DND-41 (cell line): Measurements from ENCODE around the gene NCL.

ENCODE experiments used
- ATAC-seq: fragments of 200-7000 bp; cut with Tn5 transposase; 3 replicates; pipeline ENCODE4 v1.9.1; 2021; ENCODE audit warnings: low read depth; ENCODE audit not compliant: insufficient read depth
- DNase-seq: peaks from one replicate; pipeline ENCODE4 v3.0.0-alpha.2; 2020
- H2AFZ ChIP-seq: 2 replicates; pipeline ENCODE4 v1.6.0; 2012; ENCODE audit warnings: low read depth, low read length
- H3K27ac ChIP-seq: 2 replicates; pipeline ENCODE4 v1.5.1; 2012; ENCODE audit warnings: low read length, inconsistent platforms
- H3K27me3 ChIP-seq: fragments of 200-600 bp; sonication (generic); 2 replicates; pipeline ENCODE4 v1.6.0; 2012; ENCODE audit warnings: low read length, mild to moderate bottlenecking, inconsistent platforms; ENCODE audit not compliant: insufficient read depth, poor library complexity
- H3K36me3 ChIP-seq: 2 replicates; pipeline ENCODE4 v1.5.1; 2012; ENCODE audit warnings: low read length, inconsistent platforms; ENCODE audit not compliant: insufficient read depth
- H3K4me1 ChIP-seq: 2 replicates; pipeline ENCODE4 v1.5.1; 2012; ENCODE audit warnings: mild to moderate bottlenecking, low read length; ENCODE audit not compliant: insufficient read depth
- H3K4me2 ChIP-seq: 2 replicates; pipeline ENCODE4 v1.6.0; 2012; ENCODE audit warnings: mild to moderate bottlenecking, moderate library complexity, low read length, inconsistent platforms; ENCODE audit not compliant: insufficient read depth
- H3K4me3 ChIP-seq, 2 experiments: fragments of 200-600 bp in 1 of 2; shearing (Covaris generic) in 1 of 2; 2 replicates each; pipeline ENCODE4 v1.5.1; 2012 to 2016; ENCODE audit warnings: inconsistent platforms in 2 of 2, low read length in 2 of 2, mild to moderate bottlenecking in 2 of 2, low read depth in 1 of 2, moderate library complexity in 1 of 2
- H3K79me2 ChIP-seq: 2 replicates; pipeline ENCODE4 v1.6.0; 2012; ENCODE audit warnings: low read length, inconsistent platforms; ENCODE audit not compliant: insufficient read depth
- H3K9ac ChIP-seq: 2 replicates; pipeline ENCODE4 v1.6.0; 2012; ENCODE audit warnings: low read depth, mild to moderate bottlenecking, inconsistent platforms, low read length, moderate library complexity
- H3K9me3 ChIP-seq: 2 replicates; pipeline ENCODE4 v1.5.1; 2012; ENCODE audit warnings: low read length, moderate library complexity, mild to moderate bottlenecking, inconsistent platforms; ENCODE audit not compliant: insufficient read depth, severe bottlenecking
- H4K20me1 ChIP-seq: 2 replicates; pipeline ENCODE4 v1.6.0; 2012; ENCODE audit warnings: low read length; ENCODE audit not compliant: insufficient read depth
- CTCF ChIP-seq: IDR thresholded peaks from 2 replicates; pipeline ENCODE4 v1.5.1; 2012; ENCODE audit warnings: borderline replicate concordance, low read length, moderate library complexity, mild to moderate bottlenecking; ENCODE audit not compliant: poor library complexity, severe bottlenecking; ENCODE audit errors: extremely low read depth
- EZH2 ChIP-seq: IDR thresholded peaks from 3 replicates; pipeline ENCODE4 v1.6.1; 2012; ENCODE audit warnings: borderline replicate concordance, low read depth, mild to moderate bottlenecking, moderate library complexity, low read length, inconsistent platforms; ENCODE audit not compliant: severe bottlenecking

NCL gene

GRCh38 chr2:231490801-231491200, 26.5 kb upstream of the NCL start:
- H3K36me3 ChIP-seq = no peaks in the 10 kb centered on the region
- H3K4me3 ChIP-seq = no peak overlapping the region
- H3K4me1 ChIP-seq = no peaks in the 10 kb centered on the region
- TF ChIP-seq CTCF = no peak
- TF ChIP-seq EZH2 = no peak
- no peak overlapping the region for H3K9ac ChIP-seq
- H3K4me2 ChIP-seq = no peak overlapping the region
- H3K79me2 ChIP-seq = no peaks in the 10 kb centered on the region
- no peak for DNase-seq
- no peak overlapping the region for H3K27ac ChIP-seq
- H2AFZ ChIP-seq = no peak overlapping the region
- no peaks in the 10 kb centered on the region for H3K27me3 ChIP-seq
- H3K9me3 ChIP-seq = no peaks in the 10 kb centered on the region
- H4K20me1 ChIP-seq = no peaks in the 10 kb centered on the region
- no peak for ATAC-seq

- ATAC-seq = no peak
- H3K4me1 ChIP-seq = no peaks in the 10 kb centered on the region
Observed at GRCh38 chr2:231489990-231490389, 25.7 kb upstream of the NCL start.

GRCh38 chr2:231488331-231488730, 24.0 kb upstream of the NCL start:
- ATAC-seq = no peak
- H3K9me3 ChIP-seq = no peaks in the 10 kb centered on the region
- H3K9ac ChIP-seq = no peak overlapping the region

More at GRCh38 chr2:231489990-231490389, 25.7 kb upstream of the NCL start:
- H3K9ac ChIP-seq = no peak overlapping the region
- H4K20me1 ChIP-seq = no peaks in the 10 kb centered on the region
- peak; percentile 27 for TF ChIP-seq CTCF
- TF ChIP-seq EZH2 = no peak
- no peak overlapping the region for H2AFZ ChIP-seq
- no peaks in the 10 kb centered on the region for H3K27me3 ChIP-seq
- no peak overlapping the region for H3K27ac ChIP-seq
- no peaks in the 10 kb centered on the region for H3K79me2 ChIP-seq
- no peaks in the 10 kb centered on the region for H3K36me3 ChIP-seq
- H3K9me3 ChIP-seq = no peaks in the 10 kb centered on the region
- no peak overlapping the region for H3K4me2 ChIP-seq
- no peak overlapping the region for H3K4me3 ChIP-seq
- DNase-seq = no peak

More at GRCh38 chr2:231488331-231488730, 24.0 kb upstream of the NCL start:
- H3K27ac ChIP-seq = no peak overlapping the region
- H2AFZ ChIP-seq = no peak overlapping the region
- H3K4me1 ChIP-seq = no peaks in the 10 kb centered on the region
- DNase-seq = no peak
- H4K20me1 ChIP-seq = no peaks in the 10 kb centered on the region
- no peaks in the 10 kb centered on the region for H3K79me2 ChIP-seq
- TF ChIP-seq CTCF (no peak), EZH2 (no peak)
- no peak overlapping the region for H3K4me2 ChIP-seq
- H3K36me3 ChIP-seq = no peaks in the 10 kb centered on the region
- H3K27me3 ChIP-seq = no peaks in the 10 kb centered on the region
- H3K4me3 ChIP-seq = no peak overlapping the region
